ENCODE data around the gene CDK11B.

- TF ChIP-seq CTCF (IDR thresholded peaks at IDR 0.05) (no peak), POLR2A (IDR thresholded peaks at IDR 0.05) (no peak)
These were observed 45.2 kb downstream of the CDK11B start for GRCh38 chr1:1613509-1614082.

Measured in heart left ventricle (tissue), 13 donors.